Large intestine (tissue), 3 donors: ENCODE measurements around the gene ATP10D. TPM values are rescaled to one million over a fixed set of nuclear protein-coding genes. Genes with fewer than 3 reads are reported as not detected.

ENCODE experiments used
- DNase-seq, 2 donors: peaks; one replicate each; pipeline versions ENCODE4 v3.0.0 to v3.0.0-alpha.2; 2013
- H3K27ac ChIP-seq: one replicate; pipeline ENCODE4 v1.5.1; 2013; ENCODE audit warnings: low read length
- H3K27me3 ChIP-seq: 2 replicates; pipeline ENCODE4 v1.6.1; 2013; ENCODE audit warnings: low read length; ENCODE audit not compliant: control insufficient read depth, insufficient read depth
- H3K36me3 ChIP-seq: 2 replicates; pipeline ENCODE4 v1.6.1; 2013; ENCODE audit warnings: low read length; ENCODE audit not compliant: control insufficient read depth, insufficient read depth
- H3K4me1 ChIP-seq: one replicate; pipeline ENCODE4 v1.6.1; 2013; ENCODE audit warnings: low read length; ENCODE audit not compliant: control insufficient read depth, insufficient read depth
- H3K4me3 ChIP-seq: one replicate; pipeline ENCODE4 v1.5.1; 2013; ENCODE audit warnings: low read length
- H3K9me3 ChIP-seq: one replicate; pipeline ENCODE4 v1.6.1; 2013; ENCODE audit warnings: mild to moderate bottlenecking, low read depth, low read length, moderate library complexity; ENCODE audit not compliant: control insufficient read depth
- WGBS: methylation state at CpG from one replicate; pipeline ENCODE4 v1.1.5; 2013; ENCODE audit warnings: low lambda C conversion rate; ENCODE audit not compliant: insufficient coverage; 5-methylcytosine and 5-hydroxymethylcytosine counted together
- polyA plus RNA-seq: library from polyadenylated mRNA; unstranded; fragments of 120-200 nt; gene quantifications from one replicate; pipeline ENCODE4 v1.2.1, GENCODE V29; 2013

The ATP10D gene
- polyA plus RNA-seq, 1 donor, result 16.2 TPM

DNA sequence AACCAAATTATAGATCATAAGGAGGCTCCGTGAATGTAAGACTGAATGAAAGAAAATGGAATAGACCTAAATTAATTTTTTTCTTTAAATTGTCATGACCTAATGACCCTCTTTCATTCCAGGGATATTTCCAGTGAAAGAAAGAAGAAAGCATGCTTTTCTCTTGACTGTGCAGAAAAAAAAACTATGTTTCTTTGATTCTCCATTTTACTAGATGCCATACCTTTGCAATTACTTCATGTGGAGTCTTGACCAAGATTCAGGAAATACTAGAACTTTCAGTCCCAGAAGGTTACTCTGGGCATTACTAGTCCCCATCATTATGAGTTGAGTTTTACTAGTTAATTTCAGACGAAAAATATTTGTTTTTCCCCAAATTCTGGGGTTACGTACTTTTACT, 15.1 kb upstream of the ATP10D start:
- no peak for DNase-seq
- Histone ChIP-seq H3K9me3 (no peaks in the 10 kb centered on the region), H3K4me3 (no peak overlapping the region), H3K36me3 (no peaks in the 10 kb centered on the region), H3K27ac (no peak overlapping the region), H3K27me3 (no peaks in the 10 kb centered on the region), H3K4me1 (no peaks in the 10 kb centered on the region)
- 92% methylated on average over 3 of the region's 3 CpGs for WGBS

DNA sequence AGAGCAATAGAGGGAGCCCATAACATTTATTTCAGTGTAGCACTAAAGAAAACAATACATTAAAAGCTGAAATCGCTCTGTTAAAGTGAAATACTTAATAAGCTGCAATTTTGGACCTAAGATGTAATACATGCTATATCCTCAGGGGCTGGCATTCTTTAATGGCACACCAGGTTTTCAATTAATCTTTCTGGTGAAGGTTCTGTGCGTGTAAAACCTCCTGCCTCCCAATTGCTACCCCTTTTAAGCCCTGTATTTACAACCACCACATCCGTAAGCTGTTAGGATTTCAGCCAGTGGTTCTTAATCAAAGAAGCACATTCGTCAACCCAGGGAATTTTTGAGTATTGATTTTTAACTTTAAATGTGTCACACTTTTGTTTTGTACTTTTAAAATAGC, 14.0 kb upstream of the ATP10D start:
- no peaks in the 10 kb centered on the region for H3K36me3 ChIP-seq
- H3K27me3 ChIP-seq, result no peaks in the 10 kb centered on the region
- no peak overlapping the region for H3K4me3 ChIP-seq
- H3K4me1 ChIP-seq, result no peaks in the 10 kb centered on the region
- no peaks in the 10 kb centered on the region for H3K9me3 ChIP-seq
- no peak for DNase-seq
- 50% methylated on average over 2 of the region's 4 CpGs for WGBS
- no peak overlapping the region for H3K27ac ChIP-seq

DNA sequence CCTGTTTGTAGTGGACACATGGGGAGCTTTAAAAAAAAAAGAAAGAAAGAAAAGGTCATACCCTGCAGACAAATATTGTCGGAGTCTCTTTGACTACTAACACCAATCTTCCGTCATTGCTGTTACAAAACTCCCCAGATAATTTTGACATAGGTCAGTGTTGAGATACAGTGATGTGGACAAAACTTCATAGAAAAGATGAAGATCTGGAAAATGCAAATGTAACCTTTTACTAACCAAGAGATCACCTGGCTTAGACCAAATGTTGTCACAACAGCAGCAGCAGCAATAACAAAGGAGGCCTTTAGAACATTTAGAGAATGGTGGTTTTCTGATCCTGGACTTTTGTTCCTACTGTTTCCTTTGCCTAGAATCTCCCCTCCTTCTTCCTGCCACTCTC, 13.5 kb upstream of the ATP10D start:
- no peak overlapping the region for H3K4me3 ChIP-seq
- no peaks in the 10 kb centered on the region for H3K36me3 ChIP-seq
- no peaks in the 10 kb centered on the region for H3K4me1 ChIP-seq
- WGBS, result 100% methylated on average over 2 of the region's 2 CpGs
- H3K27me3 ChIP-seq, result no peaks in the 10 kb centered on the region
- no peak overlapping the region for H3K27ac ChIP-seq
- DNase-seq, result no peak
- no peaks in the 10 kb centered on the region for H3K9me3 ChIP-seq

DNA sequence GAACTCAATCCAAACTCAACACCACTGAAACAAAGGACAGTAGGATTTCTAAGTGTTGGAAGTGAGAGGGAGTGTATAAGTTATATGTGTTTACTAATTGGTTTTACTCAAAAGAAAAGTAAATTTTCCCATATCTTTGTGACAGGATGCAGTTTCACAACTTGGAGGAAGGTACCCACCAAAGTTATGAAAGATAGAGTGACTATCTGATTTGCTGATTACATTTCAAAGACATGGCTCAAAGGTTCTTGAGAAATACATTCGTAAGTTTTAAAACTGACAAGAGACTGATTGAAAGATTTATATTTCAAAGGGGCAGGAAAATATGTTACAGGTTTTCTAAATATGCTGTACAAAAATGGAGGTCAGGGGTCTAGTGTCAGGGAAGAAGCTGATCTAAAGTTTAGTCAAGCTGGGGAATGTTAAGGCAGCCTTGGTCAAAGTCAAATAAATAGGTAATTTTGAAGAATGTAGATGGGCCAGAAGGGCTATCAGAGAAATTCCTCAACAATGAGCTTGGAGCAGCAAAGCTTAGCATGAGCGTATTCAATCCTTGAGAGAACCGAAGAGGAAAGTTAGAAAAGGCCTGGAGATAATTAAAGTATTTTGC, 11.8 kb upstream of the ATP10D start:
- WGBS, result 60% methylated on average over 1 of the region's 3 CpGs
- H3K36me3 ChIP-seq, result no peaks in the 10 kb centered on the region
- no peak overlapping the region for H3K4me3 ChIP-seq
- no peaks in the 10 kb centered on the region for H3K27me3 ChIP-seq
- no peaks in the 10 kb centered on the region for H3K4me1 ChIP-seq
- H3K27ac ChIP-seq, result no peak overlapping the region
- no peaks in the 10 kb centered on the region for H3K9me3 ChIP-seq
- DNase-seq, result no peak

DNA sequence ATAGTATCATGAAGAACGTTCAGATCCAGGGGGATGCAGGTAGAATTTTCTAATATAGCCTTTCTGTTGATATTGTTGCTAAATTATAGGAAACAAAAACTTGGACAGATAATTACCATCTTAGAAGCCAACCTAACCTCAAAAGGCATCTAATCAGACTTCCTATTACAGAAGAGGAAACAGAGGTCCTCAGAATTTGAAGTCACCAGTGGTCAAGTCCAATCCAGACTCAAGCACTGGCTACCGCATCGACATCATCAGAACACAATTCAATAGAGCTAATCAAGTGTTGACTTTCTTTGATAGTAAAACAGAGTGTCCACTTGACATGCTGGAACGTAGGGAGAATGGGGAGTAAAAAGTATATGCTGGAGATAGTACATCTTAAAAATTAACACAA, 10.3 kb upstream of the ATP10D start:
- 68% methylated on average over 2 of the region's 4 CpGs for WGBS
- no peaks in the 10 kb centered on the region for H3K36me3 ChIP-seq
- no peak for DNase-seq
- no peaks in the 10 kb centered on the region for H3K9me3 ChIP-seq
- H3K4me3 ChIP-seq, result no peak overlapping the region
- no peaks in the 10 kb centered on the region for H3K27me3 ChIP-seq
- no peaks in the 10 kb centered on the region for H3K4me1 ChIP-seq
- no peak overlapping the region for H3K27ac ChIP-seq

DNA sequence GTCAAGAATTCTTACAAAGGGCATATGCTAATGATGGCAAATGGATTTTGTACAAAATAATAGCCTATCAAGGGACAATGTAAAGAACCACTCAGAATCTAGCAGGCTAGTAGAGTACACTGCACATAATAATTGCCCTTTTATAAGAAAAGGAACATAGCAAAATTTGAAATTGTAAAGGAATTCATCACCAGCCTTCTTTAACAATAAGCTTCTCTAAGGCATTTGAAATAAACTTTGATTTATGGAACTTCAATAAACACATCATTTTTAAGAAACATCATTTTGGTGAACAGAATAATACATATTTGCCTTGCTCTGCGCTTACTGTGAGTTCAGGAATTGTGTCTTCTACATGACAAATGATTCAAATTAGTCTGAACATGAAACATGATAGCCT, 9.7 kb upstream of the ATP10D start:
- H3K9me3 ChIP-seq, result no peaks in the 10 kb centered on the region
- H3K4me3 ChIP-seq, result no peak overlapping the region
- H3K36me3 ChIP-seq, result no peaks in the 10 kb centered on the region
- H3K27me3 ChIP-seq, result no peaks in the 10 kb centered on the region
- DNase-seq, result no peak
- no peaks in the 10 kb centered on the region for H3K4me1 ChIP-seq
- no peak overlapping the region for H3K27ac ChIP-seq
- WGBS, result no CpG with 5 or more reads among the region's 1 CpG

DNA sequence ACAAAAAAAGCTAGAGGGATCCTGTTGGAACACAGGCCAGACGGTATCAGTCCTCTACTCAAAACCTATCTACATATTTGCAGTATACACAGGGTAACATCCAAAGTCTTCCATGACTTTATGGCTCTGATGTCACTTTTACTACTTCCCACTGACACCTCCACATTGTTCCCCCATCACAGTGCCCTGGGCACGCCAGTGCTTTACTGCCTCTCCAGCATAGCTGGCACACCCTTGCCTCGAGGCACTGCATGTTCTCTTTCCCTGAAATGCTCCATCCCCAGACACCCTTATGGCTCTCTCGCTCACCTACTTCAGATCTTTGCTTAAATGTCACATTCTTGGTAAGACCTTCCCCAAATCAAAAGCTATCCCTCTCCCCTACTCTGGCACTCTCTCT, 6.3 kb upstream of the ATP10D start:
- no peaks in the 10 kb centered on the region for H3K36me3 ChIP-seq
- peak in 1 of 2 donors; percentile 22 for DNase-seq
- no peaks in the 10 kb centered on the region for H3K4me1 ChIP-seq
- H3K9me3 ChIP-seq, result no peaks in the 10 kb centered on the region
- H3K4me3 ChIP-seq, result no peak overlapping the region
- H3K27ac ChIP-seq, result no peak overlapping the region
- H3K27me3 ChIP-seq, result no peaks in the 10 kb centered on the region
- 100% methylated on average over 1 of the region's 4 CpGs for WGBS

DNA sequence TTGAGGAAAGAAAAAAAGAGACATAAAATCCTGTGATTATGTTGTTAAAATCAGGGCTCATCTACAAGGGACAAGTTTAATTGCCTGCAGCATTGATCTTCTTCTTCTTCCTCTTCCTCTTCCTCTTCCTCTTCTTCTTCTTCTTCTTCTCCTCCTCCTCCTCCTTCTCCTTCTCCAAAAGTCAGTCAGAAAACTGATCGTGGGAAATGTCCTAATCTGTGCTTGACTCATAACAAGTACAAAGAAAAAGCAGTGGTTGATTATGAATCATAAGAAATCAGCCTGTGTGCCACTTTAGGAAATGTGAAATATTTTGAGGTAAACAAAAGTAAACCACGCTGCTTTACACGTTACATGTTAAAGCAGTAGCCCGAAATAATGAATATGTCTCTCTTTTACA, 2.7 kb upstream of the ATP10D start:
- Histone ChIP-seq H3K9me3 (no peaks in the 10 kb centered on the region), H3K36me3 (no peaks in the 10 kb centered on the region), H3K27me3 (no peaks in the 10 kb centered on the region), H3K4me1 (no peaks in the 10 kb centered on the region), H3K27ac (no peak overlapping the region), H3K4me3 (no peak overlapping the region)
- 94% methylated on average over 3 of the region's 4 CpGs for WGBS
- no peak for DNase-seq

DNA sequence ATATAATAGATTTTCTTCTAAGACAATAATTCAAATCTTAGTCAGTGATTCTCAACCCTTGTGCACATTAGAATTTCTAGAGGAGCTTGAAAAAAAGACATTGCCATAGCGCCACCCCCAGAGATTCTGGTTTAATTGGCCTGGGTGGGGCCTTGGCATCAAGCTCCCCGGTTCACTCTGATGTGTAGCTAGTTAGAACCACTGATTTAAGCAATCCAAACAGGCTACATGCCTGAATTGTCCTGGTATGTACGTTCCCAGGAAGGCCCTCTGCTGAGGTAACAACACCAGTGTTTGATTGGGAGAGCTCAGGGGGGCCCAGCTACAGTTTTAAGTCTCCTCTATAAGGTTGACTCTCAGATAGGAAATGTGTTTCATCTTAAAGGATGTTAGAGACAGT, 1.3 kb upstream of the ATP10D start:
- no peaks in the 10 kb centered on the region for H3K9me3 ChIP-seq
- DNase-seq, result no peak

DNA sequence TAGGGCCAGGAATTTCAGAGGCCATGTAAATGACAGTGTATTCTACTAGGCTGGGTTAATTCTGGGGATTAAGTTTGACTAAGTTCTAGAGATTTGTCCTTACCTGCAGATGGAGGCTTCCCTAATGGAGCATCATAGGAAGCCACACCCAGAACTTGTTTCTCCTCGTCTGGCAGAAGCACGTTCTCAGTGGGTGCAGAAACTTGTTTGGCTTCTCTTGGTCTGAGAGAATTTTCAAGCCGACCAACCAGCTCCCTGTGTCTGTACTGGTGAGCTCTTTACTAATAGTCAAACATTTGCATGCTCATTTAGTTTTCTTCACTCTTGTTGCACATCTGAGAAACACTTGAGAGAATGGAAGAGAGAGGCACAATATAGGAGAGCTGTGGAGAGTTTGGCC, 907 bp upstream of the ATP10D start:
- 92% methylated on average over 2 of the region's 3 CpGs for WGBS

More for the DNA sequence above, 1.3 kb upstream of the ATP10D start:
- H3K27ac ChIP-seq, result no peak overlapping the region
- H3K36me3 ChIP-seq, result no peaks in the 10 kb centered on the region
- H3K4me3 ChIP-seq, result no peak overlapping the region
- H3K4me1 ChIP-seq, result no peaks in the 10 kb centered on the region
- WGBS, result no CpG with 5 or more reads among the region's 3 CpGs
- H3K27me3 ChIP-seq, result no peaks in the 10 kb centered on the region

DNA sequence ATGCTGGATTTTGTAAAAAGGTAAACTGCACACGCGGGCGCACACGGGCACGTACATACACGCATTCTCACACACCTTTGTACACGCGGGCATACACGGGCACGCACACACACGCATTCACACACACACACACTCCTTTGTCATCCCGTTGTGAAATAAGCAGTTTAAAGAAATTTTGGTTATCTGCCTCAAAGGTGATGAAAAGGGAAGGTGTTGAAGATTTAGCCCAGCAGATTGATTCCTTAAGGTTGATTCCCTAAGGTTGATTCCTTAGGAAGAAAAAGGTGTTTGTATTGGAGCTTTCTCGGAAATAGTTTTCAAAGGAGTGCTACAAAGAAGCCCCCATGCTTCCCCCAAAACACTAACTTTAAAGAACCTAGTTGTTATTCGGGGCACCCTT, 693 bp downstream of the ATP10D start:
- H3K4me3 ChIP-seq, result peak overlapping the region; percentile 66
- no peaks in the 10 kb centered on the region for H3K9me3 ChIP-seq
- no peaks in the 10 kb centered on the region for H3K36me3 ChIP-seq
- WGBS, result 0% methylated on average over 1 of the region's 14 CpGs
- DNase-seq, result no peak
- H3K27ac ChIP-seq, result peak overlapping the region; percentile 88
- no peaks in the 10 kb centered on the region for H3K27me3 ChIP-seq
- no peaks in the 10 kb centered on the region for H3K4me1 ChIP-seq

More for the DNA sequence above, 907 bp upstream of the ATP10D start:
- Histone ChIP-seq H3K27ac (no peak overlapping the region), H3K9me3 (no peaks in the 10 kb centered on the region), H3K27me3 (no peaks in the 10 kb centered on the region), H3K4me3 (no peak overlapping the region), H3K4me1 (no peaks in the 10 kb centered on the region), H3K36me3 (no peaks in the 10 kb centered on the region)
- no peak for DNase-seq
